Small intestine (tissue), 7 donors: Measurements from ENCODE around the gene HMOX2. TPM values are rescaled to one million over a fixed set of nuclear protein-coding genes. Genes with fewer than 3 reads are reported as not detected.

Experiments used
- DNase-seq, 2 donors: peaks; one replicate each; pipeline versions ENCODE4 v3.0.0 to v3.0.0-alpha.2; 2013
- FAIRE-seq: peaks from 2 replicates; lab custom pipeline; 2012; peaks lifted over from hg19 to GRCh38; lab: Jason Lieb, UNC
- H3K27ac ChIP-seq, 3 donors: one replicate each; pipeline ENCODE4 v1.5.1; 2013; ENCODE audit warnings: low read length in 2 of 3, mild to moderate bottlenecking in 2 of 3, control low read depth in 1 of 3, inconsistent platforms in 1 of 3, low read depth in 1 of 3, moderate library complexity in 1 of 3
- H3K27me3 ChIP-seq, 3 donors: one replicate each; pipeline ENCODE4 v1.6.1; 2013; ENCODE audit warnings: low read length in 3 of 3, inconsistent platforms in 1 of 3; ENCODE audit not compliant: control insufficient read depth in 3 of 3, insufficient read depth in 3 of 3
- H3K36me3 ChIP-seq, 3 donors: one replicate each; pipeline ENCODE4 v1.6.1; 2013; ENCODE audit warnings: low read length in 3 of 3, inconsistent platforms in 1 of 3, low read depth in 1 of 3, mild to moderate bottlenecking in 1 of 3, moderate library complexity in 1 of 3; ENCODE audit not compliant: control insufficient read depth in 3 of 3, insufficient read depth in 2 of 3
- H3K4me1 ChIP-seq, 3 donors: one replicate each; pipeline ENCODE4 v1.6.1; 2013; ENCODE audit warnings: low read length in 2 of 3, inconsistent platforms in 1 of 3, low read depth in 1 of 3, mild to moderate bottlenecking in 1 of 3, moderate library complexity in 1 of 3; ENCODE audit not compliant: control insufficient read depth in 3 of 3, insufficient read depth in 2 of 3
- H3K4me3 ChIP-seq, 3 donors: one replicate each; pipeline ENCODE4 v1.5.1; 2013; ENCODE audit warnings: low read length in 3 of 3, control low read depth in 1 of 3, inconsistent platforms in 1 of 3, low read depth in 1 of 3, mild to moderate bottlenecking in 1 of 3, moderate library complexity in 1 of 3
- H3K9me3 ChIP-seq, 2 donors: one replicate each; pipeline ENCODE4 v1.6.1; 2013; ENCODE audit warnings: low read depth in 1 of 2, low read length in 1 of 2; ENCODE audit not compliant: control insufficient read depth in 2 of 2, insufficient read depth in 1 of 2
- WGBS, 3 donors: extraction: QIAGEN DNeasy Blood & Tissue Kit; methylation state at CpG; one replicate each; pipeline ENCODE4 v1.1.7; 2013; 5-methylcytosine and 5-hydroxymethylcytosine counted together
- polyA plus RNA-seq, 4 donors: library from polyadenylated mRNA; stranded (reverse) in 3 of 4; unstranded in 1 of 4; fragments of 200-250 nt in 3 of 4; fragments of 120-200 nt in 1 of 4; gene quantifications; one replicate each; pipeline versions ENCODE4 v1.2.1 to v1.2.3, GENCODE V29; 2013
- donor health status: healthy with polysubstance abuse.
- donor health status: control.
- donor health status: control.
- donor health status: Bipolar disorder and iron deficiency.
- donor health status: healthy.

The HMOX2 gene
- polyA plus RNA-seq, 4 donors = 42.1 to 89.7 (median 74.6) TPM

- WGBS, 3 donors = 44 to 61% (median 53%) methylated on average over 5 of the region's 5 CpGs
- Histone ChIP-seq H3K27ac (no peak overlapping the region), H3K27me3 (no peaks in the 10 kb centered on the region), H3K4me3 (no peak overlapping the region), H3K36me3 (peaks cover 0 to 33% (median 10%) of the 10 kb centered on the region in 3 donors), H3K9me3 (no peaks in the 10 kb centered on the region), H3K4me1 (no peaks in the 10 kb centered on the region)
- DNase-seq (no peak), FAIRE-seq (no peak)
These were observed 11.8 kb downstream of the HMOX2 start for GRCh38 chr16:4487955-4488498.

- H3K4me3 ChIP-seq = no peak overlapping the region
- peak in 1 of 2 donors; percentile 54 for DNase-seq
- H3K27ac ChIP-seq = peak overlapping the region in 2 of 3 donors; percentile 54 to 61
- H3K36me3 ChIP-seq = peaks cover 0 to 35% (median 10%) of the 10 kb centered on the region in 3 donors
- no peak for FAIRE-seq
- H3K4me1 ChIP-seq = no peaks in the 10 kb centered on the region
- WGBS, 3 donors = 70 to 90% (median 83%) methylated on average over 1 of the region's 1 CpG
- H3K9me3 ChIP-seq = no peaks in the 10 kb centered on the region
- H3K27me3 ChIP-seq = no peaks in the 10 kb centered on the region
These were observed 12.3 kb downstream of the HMOX2 start for GRCh38 chr16:4488499-4488967.

DNA sequence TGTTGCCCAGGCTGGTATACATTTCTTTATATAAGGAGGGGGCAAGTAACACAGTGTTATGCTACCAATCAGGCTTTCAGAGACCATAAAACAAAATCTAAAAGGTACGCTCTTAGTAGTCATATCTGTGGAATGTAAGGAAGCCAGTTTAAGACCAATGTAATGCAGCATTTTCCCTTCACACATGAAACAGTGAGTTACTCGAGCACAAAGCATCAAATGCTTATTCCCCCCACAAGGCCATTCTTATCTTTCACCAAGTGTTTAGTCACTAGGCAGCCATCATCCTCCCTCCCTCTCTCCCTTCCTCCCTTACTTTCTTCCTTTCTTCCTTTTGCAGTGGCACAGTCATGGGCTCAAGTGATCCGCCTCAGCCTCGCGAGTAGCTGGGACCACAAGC lies 12.8 kb downstream of the HMOX2 start:
- H3K4me1 ChIP-seq = no peaks in the 10 kb centered on the region
- no peaks in the 10 kb centered on the region for H3K27me3 ChIP-seq
- H3K4me3 ChIP-seq = no peak overlapping the region
- no peak for DNase-seq
- 85 to 91% (median 89%) methylated on average over 5 of the region's 5 CpGs for WGBS, 3 donors
- peaks cover 0 to 34% (median 10%) of the 10 kb centered on the region in 3 donors for H3K36me3 ChIP-seq
- no peaks in the 10 kb centered on the region for H3K9me3 ChIP-seq
- peak overlapping the region in 2 of 3 donors; percentile 54 to 61 for H3K27ac ChIP-seq
- FAIRE-seq = no peak

GRCh38 chr16:4491898-4492297 lies 15.7 kb downstream of the HMOX2 start:
- Histone ChIP-seq H3K36me3 (peaks cover 2 to 20% (median 4%) of the 10 kb centered on the region in 3 donors), H3K4me3 (no peak overlapping the region), H3K4me1 (peaks cover 0 to under 1% (median 0%) of the 10 kb centered on the region in 3 donors), H3K27me3 (no peaks in the 10 kb centered on the region), H3K9me3 (no peaks in the 10 kb centered on the region), H3K27ac (no peak overlapping the region)
- 91 to 97% (median 96%) methylated on average over 4 of the region's 4 CpGs for WGBS, 3 donors
- DNase-seq = no peak
- no peak for FAIRE-seq

DNA sequence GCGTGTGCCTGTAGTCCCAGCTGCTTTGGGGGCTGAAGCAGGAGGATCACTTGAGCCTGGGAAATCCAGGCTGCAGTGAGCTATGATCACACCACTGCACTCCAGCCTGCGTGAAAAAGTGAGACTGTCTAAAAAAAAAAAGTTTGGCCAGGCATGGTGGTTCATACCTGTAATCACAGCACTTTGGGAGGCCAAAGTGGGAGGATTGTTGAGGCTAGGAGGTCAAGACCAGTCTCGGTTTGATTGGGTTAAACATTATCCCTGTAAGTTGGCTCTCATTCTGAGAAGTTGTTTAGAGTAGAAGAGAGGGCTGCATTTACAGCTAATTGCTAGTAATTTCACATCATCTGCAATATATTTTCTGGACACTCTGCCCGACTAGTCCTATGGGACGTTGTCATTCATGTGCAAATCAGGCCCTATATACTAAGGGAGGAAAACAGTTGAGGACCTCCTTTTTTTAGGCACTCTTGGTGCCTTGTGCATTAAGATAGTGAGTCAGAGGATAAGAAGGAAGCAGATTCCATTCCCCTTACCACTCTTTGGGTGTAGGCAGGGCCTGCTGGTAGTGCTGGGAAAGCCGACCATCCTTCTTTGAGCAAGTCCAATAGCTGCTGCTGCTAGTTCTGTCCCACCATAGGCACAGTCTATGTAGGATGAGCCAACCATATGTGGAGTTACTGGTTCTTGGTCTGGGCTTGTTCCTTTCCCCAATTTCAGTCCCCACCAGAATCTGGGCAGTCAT lies 18.7 kb downstream of the HMOX2 start:
- Histone ChIP-seq H3K4me1 (peaks cover under 1 to 9% (median 6%) of the 10 kb centered on the region in 3 donors), H3K27me3 (no peaks in the 10 kb centered on the region), H3K36me3 (peaks cover 2 to 11% (median 8%) of the 10 kb centered on the region in 3 donors), H3K4me3 (no peak overlapping the region), H3K27ac (no peak overlapping the region), H3K9me3 (no peaks in the 10 kb centered on the region)
- no peak for FAIRE-seq
- 77 to 87% (median 86%) methylated on average over 6 of the region's 6 CpGs for WGBS, 3 donors
- DNase-seq = no peak

GRCh38 chr16:4495766-4496165 lies 19.6 kb downstream of the HMOX2 start:
- Histone ChIP-seq H3K27ac (no peak overlapping the region), H3K9me3 (no peaks in the 10 kb centered on the region), H3K27me3 (no peaks in the 10 kb centered on the region), H3K36me3 (peaks cover 0 to 10% (median 8%) of the 10 kb centered on the region in 3 donors), H3K4me3 (no peak overlapping the region), H3K4me1 (peaks cover 8 to 17% (median 12%) of the 10 kb centered on the region in 3 donors)
- WGBS, 3 donors = 90 to 95% (median 95%) methylated on average over 2 of the region's 2 CpGs
- FAIRE-seq (no peak), DNase-seq (no peak)

- no peak overlapping the region for H3K4me3 ChIP-seq
- peaks cover 8 to 22% (median 12%) of the 10 kb centered on the region in 3 donors for H3K4me1 ChIP-seq
- H3K27ac ChIP-seq = no peak overlapping the region
- H3K9me3 ChIP-seq = no peaks in the 10 kb centered on the region
- no peak for FAIRE-seq
- DNase-seq = no peak
- WGBS, 3 donors = 86 to 92% (median 87%) methylated on average over 4 of the region's 4 CpGs
- no peaks in the 10 kb centered on the region for H3K27me3 ChIP-seq
- H3K36me3 ChIP-seq = peaks cover 0 to 9% (median 8%) of the 10 kb centered on the region in 3 donors
These were observed 20.1 kb downstream of the HMOX2 start for GRCh38 chr16:4496305-4496704.

- H3K27ac ChIP-seq = no peak overlapping the region
These were observed 22.5 kb downstream of the HMOX2 start for GRCh38 chr16:4498546-4499195.

More at GRCh38 chr16:4498546-4499195, 22.5 kb downstream of the HMOX2 start:
- H3K27me3 ChIP-seq = no peaks in the 10 kb centered on the region
- no peak for DNase-seq
- WGBS, 3 donors = 59 to 75% (median 59%) methylated on average over 8 of the region's 8 CpGs
- H3K36me3 ChIP-seq = peaks cover 0 to 8% (median 5%) of the 10 kb centered on the region in 3 donors
- no peaks in the 10 kb centered on the region for H3K9me3 ChIP-seq
- FAIRE-seq = no peak
- no peak overlapping the region for H3K4me3 ChIP-seq
- H3K4me1 ChIP-seq = peaks cover 8 to 27% (median 15%) of the 10 kb centered on the region in 3 donors
